ENCODE measurements around the gene SH3PXD2B. TPM values are rescaled to one million over a fixed set of nuclear protein-coding genes. Genes with fewer than 3 reads are reported as not detected.

SH3PXD2B gene
- total RNA-seq, 1 experiment from 2014 or later = 27.5 TPM

GRCh38 chr5:172403817-172404216 is 50.5 kb downstream of the SH3PXD2B start:
- Histone ChIP-seq H3K9me2 (ENCODE audit: insufficient read depth) (no peaks in the 10 kb centered on the region), H3K9me3 (ENCODE audit: control insufficient read depth in 1 of 2, insufficient read depth in 1 of 2, low read depth in 1 of 2, low read length in 2 of 2) (no peaks in the 10 kb centered on the region), H2AFZ (ENCODE audit: low read depth, low read length, poor library complexity, severe bottlenecking) (no peak overlapping the region), H3K27ac (ENCODE audit: low read depth, low read length) (no peak overlapping the region), H3K9ac (ENCODE audit: low read length) (no peak overlapping the region), H3K27me3 (ENCODE audit: insufficient read depth, low read length) (no peaks in the 10 kb centered on the region), H3K4me1 (ENCODE audit: control insufficient read depth in 1 of 2, insufficient read depth in 2 of 2, low read length in 2 of 2) (no peaks in the 10 kb centered on the region), H4K20me1 (ENCODE audit: insufficient read depth) (0 out of 2 replicates have a peak, but pooled peaks cover 4% of the 10 kb centered on the region), H3K4me2 (ENCODE audit: low read length) (no peak overlapping the region), H3K36me3 (ENCODE audit: control insufficient read depth in 1 of 2, insufficient read depth in 2 of 2, low read length in 2 of 2) (peaks cover 0 to 9% of the 10 kb centered on the region in 2 experiments; a peak in 1 of 4 replicates), H3K79me2 (ENCODE audit: insufficient read depth, low read length) (no peaks in the 10 kb centered on the region), H3K4me3 (replicated peaks in 1 of 2; ENCODE audit: low read depth in 1 of 2, low read length in 2 of 2) (no peak overlapping the region)
- ChIA-PET POLR2A (no interaction called here), RAD21 (ENCODE audit: low non-redundant PET in 1 of 2, low total read pairs in 2 of 2, uncharacterized antibody in 2 of 2, unreplicated experiment in 2 of 2) (no interaction called here), CTCF (no interaction called here)
- no peak for TF ChIP-seq TCF7L2 (IDR thresholded peaks at IDR 0.05; ENCODE audit: borderline replicate concordance, extremely low read depth, insufficient read depth, insufficient read length)
- no peak for TF ChIP-seq REST (IDR thresholded peaks at IDR 0.05; ENCODE audit: low read depth)
- TF ChIP-seq RAD21 (IDR thresholded peaks at IDR 0.05; ENCODE audit: low read depth) = no peak
- no peak for TF ChIP-seq CBX3 (IDR thresholded peaks at IDR 0.05; ENCODE audit: low read depth)
- TF ChIP-seq CEBPB (IDR thresholded peaks at IDR 0.05; ENCODE audit: low read depth) = no peak
- TF ChIP-seq EZH2phosphoT487 (IDR thresholded peaks at IDR 0.05; ENCODE audit: borderline replicate concordance) = no peak
- TF ChIP-seq SRF (IDR thresholded peaks at IDR 0.05; ENCODE audit: low read depth) = no peak
- TF ChIP-seq CTCF (IDR thresholded peaks at IDR 0.05 in 2 of 3, conservative IDR thresholded peaks at IDR 0.05 in 1 of 3; ENCODE audit: borderline replicate concordance in 1 of 3, insufficient read depth in 1 of 3, low read depth in 2 of 3, low read length in 2 of 3) = no peak
- no peak for TF ChIP-seq ZBTB33 (IDR thresholded peaks at IDR 0.05; ENCODE audit: extremely low read depth, insufficient replicate concordance, low read length)
- TF ChIP-seq JUND (IDR thresholded peaks at IDR 0.05) = no peak
- no peak for TF ChIP-seq ATF3 (IDR thresholded peaks at IDR 0.05)
- no peak for TF ChIP-seq POLR2A (IDR thresholded peaks at IDR 0.05; ENCODE audit: borderline replicate concordance, extremely low read depth, insufficient read depth, insufficient read length)
- no peak for TF ChIP-seq ZNF274 (IDR thresholded peaks at IDR 0.05; ENCODE audit: low read depth, low read length)
- no peak for ATAC-seq
- intact Hi-C loops (cut with micrococcal nuclease) = no loop called here
- no peak for DNase-seq (ENCODE audit: low read depth, low spot score)
- no TSS peak for BruUV-seq (replicated peaks)

Data from HCT116 (cell line).